HepG2 (cell line): ENCODE results near the gene ADCY6.

Source experiments
- DR1 ChIP-seq: sonication (generic); formaldehyde crosslinking; IDR thresholded peaks from 2 replicates; pipeline ENCODE4 v1.8.0; 2021; ENCODE audit warnings: mild to moderate bottlenecking, missing genetic modification reagents, inconsistent platforms
- EP300 ChIP-seq, 3 experiments: sonication (generic) in 1 of 3; formaldehyde crosslinking in 1 of 3; IDR thresholded peaks; 2 replicates each; pipeline versions ENCODE4 v1.5.1 to v1.6.1; 2011 to 2020; ENCODE audit warnings: low read depth in 2 of 3, low read length in 2 of 3, borderline replicate concordance in 1 of 3, improper control_type of control experiment in 1 of 3, mild to moderate bottlenecking in 1 of 3, missing genetic modification reagents in 1 of 3, moderate library complexity in 1 of 3
- MAZ ChIP-seq, 2 experiments: sonication (generic) in 1 of 2; formaldehyde crosslinking in 1 of 2; IDR thresholded peaks; 2 replicates each; pipeline versions ENCODE4 v1.5.0 to v1.6.1; 2012 to 2020; ENCODE audit warnings: low read depth in 2 of 2, mild to moderate bottlenecking in 2 of 2, borderline replicate concordance in 1 of 2, improper control_type of control experiment in 1 of 2, low read length in 1 of 2, missing genetic modification reagents in 1 of 2, moderate library complexity in 1 of 2
- NAIF1 ChIP-seq: sonication (generic); formaldehyde crosslinking; IDR thresholded peaks from 2 replicates; pipeline ENCODE4 v1.5.0; 2020; ENCODE audit warnings: mild to moderate bottlenecking, missing genetic modification reagents, borderline replicate concordance

- TF ChIP-seq NAIF1 (CRISPR knock-in tag) (no peak), MAZ (IDR thresholded peaks at IDR 0.05; ENCODE audit: borderline replicate concordance, low read depth, low read length) (no peak), MAZ (CRISPR knock-in tag; IDR thresholded peaks at IDR 0.05; ENCODE audit: low read depth) (no peak), EP300 (IDR thresholded peaks at IDR 0.05; ENCODE audit: low read depth in 2 of 2, low read length in 2 of 2) (no peak), EP300 (CRISPR knock-in tag; IDR thresholded peaks at IDR 0.05; ENCODE audit: borderline replicate concordance) (no peak), DR1 (CRISPR knock-in tag) (no peak)
Measured at GRCh38 chr12:48758186-48758585, 30.7 kb downstream of the ADCY6 start.
